DND-41 (cell line): ENCODE data around the gene MCF2L.

ENCODE experiments used
- ATAC-seq: fragments of 200-7000 bp; cut with Tn5 transposase; 3 replicates; pipeline ENCODE4 v1.9.1; 2021; ENCODE audit warnings: low read depth; ENCODE audit not compliant: insufficient read depth
- DNase-seq: peaks from one replicate; pipeline ENCODE4 v3.0.0-alpha.2; 2020
- H2AFZ ChIP-seq: 2 replicates; pipeline ENCODE4 v1.6.0; 2012; ENCODE audit warnings: low read depth, low read length
- H3K27ac ChIP-seq: 2 replicates; pipeline ENCODE4 v1.5.1; 2012; ENCODE audit warnings: low read length, inconsistent platforms
- H3K27me3 ChIP-seq: fragments of 200-600 bp; sonication (generic); 2 replicates; pipeline ENCODE4 v1.6.0; 2012; ENCODE audit warnings: low read length, mild to moderate bottlenecking, inconsistent platforms; ENCODE audit not compliant: insufficient read depth, poor library complexity
- H3K36me3 ChIP-seq: 2 replicates; pipeline ENCODE4 v1.5.1; 2012; ENCODE audit warnings: low read length, inconsistent platforms; ENCODE audit not compliant: insufficient read depth
- H3K4me1 ChIP-seq: 2 replicates; pipeline ENCODE4 v1.5.1; 2012; ENCODE audit warnings: mild to moderate bottlenecking, low read length; ENCODE audit not compliant: insufficient read depth
- H3K4me2 ChIP-seq: 2 replicates; pipeline ENCODE4 v1.6.0; 2012; ENCODE audit warnings: mild to moderate bottlenecking, moderate library complexity, low read length, inconsistent platforms; ENCODE audit not compliant: insufficient read depth
- H3K4me3 ChIP-seq, 2 experiments: fragments of 200-600 bp in 1 of 2; shearing (Covaris generic) in 1 of 2; 2 replicates each; pipeline ENCODE4 v1.5.1; 2012 to 2016; ENCODE audit warnings: inconsistent platforms in 2 of 2, low read length in 2 of 2, mild to moderate bottlenecking in 2 of 2, low read depth in 1 of 2, moderate library complexity in 1 of 2
- H3K79me2 ChIP-seq: 2 replicates; pipeline ENCODE4 v1.6.0; 2012; ENCODE audit warnings: low read length, inconsistent platforms; ENCODE audit not compliant: insufficient read depth
- H3K9ac ChIP-seq: 2 replicates; pipeline ENCODE4 v1.6.0; 2012; ENCODE audit warnings: low read depth, mild to moderate bottlenecking, inconsistent platforms, low read length, moderate library complexity
- H3K9me3 ChIP-seq: 2 replicates; pipeline ENCODE4 v1.5.1; 2012; ENCODE audit warnings: low read length, moderate library complexity, mild to moderate bottlenecking, inconsistent platforms; ENCODE audit not compliant: insufficient read depth, severe bottlenecking
- H4K20me1 ChIP-seq: 2 replicates; pipeline ENCODE4 v1.6.0; 2012; ENCODE audit warnings: low read length; ENCODE audit not compliant: insufficient read depth
- EZH2 ChIP-seq: IDR thresholded peaks from 3 replicates; pipeline ENCODE4 v1.6.1; 2012; ENCODE audit warnings: borderline replicate concordance, low read depth, mild to moderate bottlenecking, moderate library complexity, low read length, inconsistent platforms; ENCODE audit not compliant: severe bottlenecking
- TF ChIP-seq, protein P1 (sequence below): IDR thresholded peaks from 2 replicates; pipeline ENCODE4 v1.5.1; 2012; ENCODE audit warnings: borderline replicate concordance, low read length, moderate library complexity, mild to moderate bottlenecking; ENCODE audit not compliant: poor library complexity, severe bottlenecking; ENCODE audit errors: extremely low read depth

MCF2L gene

DNA sequence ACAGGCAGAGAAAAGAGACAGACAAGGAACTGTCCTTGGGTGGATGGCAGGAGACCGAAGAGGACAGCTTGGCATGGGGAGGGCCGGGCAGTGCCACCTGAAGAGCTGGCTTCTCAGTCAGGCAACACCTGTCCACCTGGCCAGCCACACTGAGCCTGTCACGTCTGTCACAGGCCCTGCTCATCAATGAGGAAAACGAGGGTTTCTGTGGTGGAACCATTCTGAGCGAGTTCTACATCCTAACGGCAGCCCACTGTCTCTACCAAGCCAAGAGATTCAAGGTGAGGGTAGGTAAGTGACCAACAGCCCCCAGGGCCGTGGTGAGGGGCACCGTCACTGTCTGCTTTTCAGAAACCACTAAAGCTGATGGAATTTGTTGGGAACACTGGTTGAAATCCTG lies 178.2 kb downstream of the MCF2L start:
- Histone ChIP-seq H3K27me3 (no peaks in the 10 kb centered on the region), H3K4me1 (no peaks in the 10 kb centered on the region), H3K9me3 (no peaks in the 10 kb centered on the region), H3K9ac (no peak overlapping the region), H3K79me2 (no peaks in the 10 kb centered on the region), H3K4me3 (no peak overlapping the region), H3K4me2 (no peak overlapping the region), H3K27ac (no peak overlapping the region), H2AFZ (no peak overlapping the region), H4K20me1 (no peaks in the 10 kb centered on the region; the same call in 1 of the 2 replicates), H3K36me3 (no peaks in the 10 kb centered on the region)
- TF ChIP-seq EZH2 = no peak
- TF ChIP-seq, protein P1, sequence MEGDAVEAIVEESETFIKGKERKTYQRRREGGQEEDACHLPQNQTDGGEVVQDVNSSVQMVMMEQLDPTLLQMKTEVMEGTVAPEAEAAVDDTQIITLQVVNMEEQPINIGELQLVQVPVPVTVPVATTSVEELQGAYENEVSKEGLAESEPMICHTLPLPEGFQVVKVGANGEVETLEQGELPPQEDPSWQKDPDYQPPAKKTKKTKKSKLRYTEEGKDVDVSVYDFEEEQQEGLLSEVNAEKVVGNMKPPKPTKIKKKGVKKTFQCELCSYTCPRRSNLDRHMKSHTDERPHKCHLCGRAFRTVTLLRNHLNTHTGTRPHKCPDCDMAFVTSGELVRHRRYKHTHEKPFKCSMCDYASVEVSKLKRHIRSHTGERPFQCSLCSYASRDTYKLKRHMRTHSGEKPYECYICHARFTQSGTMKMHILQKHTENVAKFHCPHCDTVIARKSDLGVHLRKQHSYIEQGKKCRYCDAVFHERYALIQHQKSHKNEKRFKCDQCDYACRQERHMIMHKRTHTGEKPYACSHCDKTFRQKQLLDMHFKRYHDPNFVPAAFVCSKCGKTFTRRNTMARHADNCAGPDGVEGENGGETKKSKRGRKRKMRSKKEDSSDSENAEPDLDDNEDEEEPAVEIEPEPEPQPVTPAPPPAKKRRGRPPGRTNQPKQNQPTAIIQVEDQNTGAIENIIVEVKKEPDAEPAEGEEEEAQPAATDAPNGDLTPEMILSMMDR = no peak
- ATAC-seq (no peak), DNase-seq (no peak)

DNA sequence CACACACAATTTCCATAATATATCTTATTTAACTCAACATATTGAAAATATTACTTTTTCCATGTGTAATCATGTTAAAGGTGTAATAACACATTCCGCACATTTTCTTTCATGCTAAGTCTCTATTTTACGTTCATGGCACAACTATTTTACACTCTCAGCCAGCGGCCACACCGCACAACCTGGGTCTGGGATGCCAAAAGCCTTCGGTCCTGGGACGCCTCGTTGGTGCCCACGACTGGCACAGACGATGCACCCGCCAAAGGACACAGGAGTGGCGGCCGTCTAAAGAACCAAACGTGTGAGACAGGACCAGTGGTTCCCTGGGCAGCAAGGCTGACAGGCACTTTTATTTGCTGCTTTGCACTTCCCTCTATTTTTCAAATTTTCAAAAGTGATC lies 179.4 kb downstream of the MCF2L start:
- H4K20me1 ChIP-seq = no peaks in the 10 kb centered on the region; the same call in 1 of the 2 replicates
- no peaks in the 10 kb centered on the region for H3K9me3 ChIP-seq
- H3K4me2 ChIP-seq = no peak overlapping the region
- H3K4me3 ChIP-seq = no peak overlapping the region
- ATAC-seq (no peak), DNase-seq (no peak)
- no peaks in the 10 kb centered on the region for H3K27me3 ChIP-seq
- no peaks in the 10 kb centered on the region for H3K79me2 ChIP-seq
- H3K27ac ChIP-seq = no peak overlapping the region
- no peak overlapping the region for H2AFZ ChIP-seq
- peaks cover 10% of the 10 kb centered on the region for H3K4me1 ChIP-seq
- H3K9ac ChIP-seq = no peak overlapping the region
- H3K36me3 ChIP-seq = no peaks in the 10 kb centered on the region
- TF ChIP-seq, protein P1 = no peak
- TF ChIP-seq EZH2 = no peak

DNA sequence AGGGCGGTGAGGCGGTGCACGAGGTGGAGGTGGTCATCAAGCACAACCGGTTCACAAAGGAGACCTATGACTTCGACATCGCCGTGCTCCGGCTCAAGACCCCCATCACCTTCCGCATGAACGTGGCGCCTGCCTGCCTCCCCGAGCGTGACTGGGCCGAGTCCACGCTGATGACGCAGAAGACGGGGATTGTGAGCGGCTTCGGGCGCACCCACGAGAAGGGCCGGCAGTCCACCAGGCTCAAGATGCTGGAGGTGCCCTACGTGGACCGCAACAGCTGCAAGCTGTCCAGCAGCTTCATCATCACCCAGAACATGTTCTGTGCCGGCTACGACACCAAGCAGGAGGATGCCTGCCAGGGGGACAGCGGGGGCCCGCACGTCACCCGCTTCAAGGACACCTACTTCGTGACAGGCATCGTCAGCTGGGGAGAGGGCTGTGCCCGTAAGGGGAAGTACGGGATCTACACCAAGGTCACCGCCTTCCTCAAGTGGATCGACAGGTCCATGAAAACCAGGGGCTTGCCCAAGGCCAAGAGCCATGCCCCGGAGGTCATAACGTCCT lies 180.0 kb downstream of the MCF2L start:
- H3K4me2 ChIP-seq = no peak overlapping the region
- no peaks in the 10 kb centered on the region for H3K79me2 ChIP-seq
- TF ChIP-seq, protein P1 = no peak
- no peak for TF ChIP-seq EZH2
- H3K4me3 ChIP-seq = no peak overlapping the region
- no peaks in the 10 kb centered on the region for H3K27me3 ChIP-seq
- ATAC-seq (no peak), DNase-seq (no peak)
- no peaks in the 10 kb centered on the region for H3K36me3 ChIP-seq
- H3K9me3 ChIP-seq = no peaks in the 10 kb centered on the region
- no peak overlapping the region for H3K27ac ChIP-seq
- H3K4me1 ChIP-seq = peaks cover 14% of the 10 kb centered on the region
- H2AFZ ChIP-seq = no peak overlapping the region
- no peak overlapping the region for H3K9ac ChIP-seq
- H4K20me1 ChIP-seq = no peaks in the 10 kb centered on the region; the same call in 1 of the 2 replicates
